Stimulated activated CD4-positive, alpha-beta T cell treated with anti-CD3 and anti-CD28 coated beads, Interleukin-1b, Interleukin-23, amount 100 ng/mL, for 48 hours (primary cell): ENCODE measurements around the gene LECT2.

Source experiments
- DNase-seq: peaks from one replicate; pipeline ENCODE4 v3.0.0-alpha.2; 2020

The LECT2 gene

DNA sequence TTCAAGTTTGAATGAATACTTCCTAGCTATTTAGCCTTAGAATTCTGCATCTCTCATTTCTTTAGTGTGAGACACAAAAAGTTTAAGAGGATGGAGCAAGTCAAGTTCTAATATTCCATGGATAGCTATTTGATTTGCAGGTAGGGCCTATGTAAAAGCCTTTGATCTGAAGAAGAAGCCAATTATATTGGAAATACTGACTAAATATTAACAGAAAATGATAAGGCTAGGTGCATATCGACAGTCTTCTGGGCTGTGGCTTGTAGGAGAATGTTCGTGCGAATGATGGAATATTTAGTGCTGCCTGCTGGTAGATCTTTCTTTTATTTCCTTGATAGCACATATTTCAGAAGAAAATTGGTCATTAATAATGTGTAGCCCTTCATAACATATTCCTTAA lies at the start of gene LECT2:
Gene LECT2 (minus strand): TSS at position 85 of the 400 bp plus-strand sequence. CDS start 150 bp downstream, outside the sequence.
- no peak for DNase-seq

DNA sequence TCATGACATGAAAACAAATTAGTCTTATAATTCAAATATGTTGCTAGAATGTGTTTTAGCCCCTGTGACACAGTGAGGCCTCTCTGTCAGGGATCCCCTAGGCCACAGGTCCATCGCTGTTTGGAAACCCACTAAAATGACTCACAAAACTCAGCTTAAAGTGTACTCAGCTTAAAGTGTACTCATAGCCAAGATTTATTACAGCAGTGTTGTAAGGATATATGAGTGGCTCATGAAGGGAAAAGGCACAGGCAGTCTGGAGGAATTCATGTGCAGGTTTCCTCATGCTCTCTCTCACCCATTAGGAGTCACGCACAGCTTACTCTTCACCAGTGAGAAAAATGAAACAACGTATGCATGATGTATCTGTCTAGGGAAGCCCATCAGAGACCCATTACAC lies 49.7 kb upstream of the LECT2 start:
- no peak for DNase-seq

DNA sequence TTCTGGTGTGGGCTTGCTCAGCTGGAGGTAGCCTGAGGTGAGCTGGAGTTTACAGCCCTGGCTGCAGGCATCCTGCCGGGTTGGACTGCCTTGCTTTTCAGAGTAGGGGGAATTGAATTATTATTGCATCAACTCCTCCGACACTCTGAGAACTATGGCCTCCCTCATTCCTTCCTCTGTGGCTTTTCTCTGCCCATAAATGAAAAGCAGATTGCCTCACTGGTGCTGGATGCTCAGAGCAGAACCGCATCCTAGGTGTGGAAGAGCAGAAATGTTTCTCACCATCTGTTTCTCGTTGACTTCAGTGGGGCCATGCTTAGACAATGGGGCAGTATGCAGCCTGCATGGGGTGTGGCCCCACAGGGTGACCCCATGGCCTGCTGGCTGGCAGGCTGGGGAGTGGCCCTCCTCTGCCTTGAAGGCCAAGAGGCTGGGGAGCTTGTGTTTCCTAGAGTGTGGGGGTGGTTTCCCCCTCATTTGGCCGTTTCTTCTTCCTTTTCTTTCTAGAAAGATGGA lies 46.7 kb upstream of the LECT2 start:
- no peak for DNase-seq

DNA sequence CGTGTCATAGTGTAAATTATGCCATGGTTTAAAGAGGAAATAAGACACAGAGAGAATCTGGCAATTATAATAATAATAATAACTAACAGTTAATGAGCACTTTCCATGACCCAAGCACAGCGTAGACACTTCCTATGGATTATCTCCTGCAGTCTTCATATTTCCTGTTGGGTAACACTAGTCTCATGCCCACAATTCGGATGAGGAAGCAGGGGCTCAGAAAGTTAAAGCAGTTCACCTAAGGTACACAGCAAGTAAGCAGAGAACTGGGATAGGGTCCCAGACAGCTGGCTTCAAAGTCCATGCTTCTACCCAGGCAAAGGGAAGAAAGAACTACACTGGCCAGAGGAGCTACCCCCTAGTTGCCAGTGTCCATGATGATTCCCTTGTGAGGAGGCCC lies 46.1 kb upstream of the LECT2 start:
- DNase-seq: no peak

DNA sequence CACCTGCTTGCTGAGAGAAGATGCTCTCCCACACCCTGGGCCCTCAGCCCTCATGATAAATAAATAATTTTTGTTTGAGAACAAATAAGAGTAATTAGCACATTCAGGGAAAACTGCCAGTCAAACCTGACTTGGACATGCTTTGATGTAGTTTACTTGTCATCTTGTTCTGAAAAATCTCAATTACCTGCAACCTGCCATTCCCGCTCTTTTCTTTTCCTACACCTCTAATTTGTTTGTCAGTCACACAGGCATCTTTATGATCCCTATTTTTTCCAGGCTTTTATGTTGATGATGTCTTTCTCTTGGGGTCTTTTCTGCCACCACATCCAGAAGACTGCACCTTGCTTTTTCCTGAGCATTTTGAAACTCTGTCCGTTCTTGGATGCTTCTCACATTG lies 45.4 kb upstream of the LECT2 start:
- DNase-seq: no peak

DNA sequence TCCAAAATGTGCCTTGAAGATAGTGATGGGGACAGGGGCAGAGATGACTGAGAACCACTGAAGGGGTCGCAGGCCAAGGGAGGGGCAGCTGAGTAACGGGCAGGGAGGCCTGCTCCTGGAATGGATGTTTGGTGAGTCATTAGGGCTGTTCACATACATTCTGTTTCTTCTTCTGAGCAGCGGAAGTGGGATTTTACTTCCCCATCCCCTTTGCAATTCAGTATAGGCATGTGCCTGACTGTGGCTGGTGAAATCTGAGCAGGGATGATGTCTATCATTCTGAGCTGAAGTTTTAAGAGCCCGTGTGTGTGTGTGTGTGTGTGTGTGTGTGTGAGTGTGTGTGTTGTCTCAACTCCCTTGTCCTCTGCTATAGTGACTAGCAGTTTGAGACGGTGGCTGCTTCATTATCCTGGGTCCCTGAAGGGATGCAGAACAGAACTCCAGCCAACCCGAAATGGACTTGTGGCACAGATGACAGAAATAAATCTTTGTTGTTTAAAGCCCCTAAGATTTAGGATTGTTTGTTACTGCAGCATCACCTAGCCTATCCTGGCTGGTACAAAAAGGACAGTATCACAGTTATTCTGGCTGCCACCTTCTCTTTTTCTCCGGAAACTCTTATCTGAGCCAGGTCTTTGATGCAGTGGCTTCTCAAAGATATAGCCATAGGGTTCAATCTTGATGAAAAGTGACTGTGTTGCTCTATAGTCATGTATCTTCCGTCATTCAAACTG lies 44.8 kb upstream of the LECT2 start:
- no peak for DNase-seq

DNA sequence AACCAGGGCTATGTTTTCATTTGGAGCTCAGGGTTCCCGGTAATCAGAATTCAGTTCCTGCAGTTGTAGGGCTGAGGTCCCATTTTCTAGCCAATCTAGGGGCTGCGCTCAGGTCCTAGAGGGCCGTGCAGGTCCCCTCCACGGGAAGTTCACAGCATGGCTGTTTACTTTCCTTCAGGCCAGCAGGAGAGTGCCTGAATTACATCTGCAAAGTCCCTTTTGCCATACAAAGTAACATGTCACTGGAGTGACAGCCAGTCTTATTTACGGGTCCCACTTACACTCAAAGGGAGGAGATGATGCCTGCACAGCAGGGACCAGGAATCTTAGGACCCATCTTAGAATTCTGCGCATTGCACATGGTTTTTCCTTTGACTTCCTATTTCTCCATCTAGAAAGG lies 44.1 kb upstream of the LECT2 start:
- no peak for DNase-seq

DNA sequence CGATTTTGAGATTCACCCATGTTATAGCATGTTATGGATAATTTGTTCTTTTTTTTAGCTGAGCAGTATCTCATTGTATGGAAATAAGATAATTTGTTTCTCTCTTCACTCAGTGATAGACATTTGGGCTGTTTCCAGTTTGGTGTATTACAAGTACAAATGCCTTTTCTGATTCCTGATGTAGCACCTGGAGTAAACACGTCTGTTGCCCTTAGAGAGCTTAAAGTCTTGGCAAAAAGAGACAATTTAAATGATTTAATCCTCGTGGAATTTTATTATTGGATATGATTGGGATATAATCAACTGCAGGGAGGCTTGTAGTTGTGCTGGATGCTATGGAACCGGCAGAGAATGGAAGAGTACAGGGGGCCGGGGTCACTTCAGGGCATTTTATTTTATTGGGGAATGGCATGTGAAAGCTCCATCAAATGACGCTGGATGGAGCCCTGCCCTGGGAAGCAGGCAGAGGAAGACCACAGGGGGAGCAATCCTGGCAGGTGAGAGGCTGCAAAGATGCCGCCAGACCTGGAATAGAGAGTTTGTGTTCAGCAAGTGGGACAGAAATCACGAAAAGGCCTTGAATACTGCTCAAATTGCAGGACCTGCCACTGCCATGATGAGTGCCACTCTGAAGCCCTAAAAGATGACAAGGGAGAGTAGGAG lies 43.0 kb upstream of the LECT2 start:
- DNase-seq: no peak

DNA sequence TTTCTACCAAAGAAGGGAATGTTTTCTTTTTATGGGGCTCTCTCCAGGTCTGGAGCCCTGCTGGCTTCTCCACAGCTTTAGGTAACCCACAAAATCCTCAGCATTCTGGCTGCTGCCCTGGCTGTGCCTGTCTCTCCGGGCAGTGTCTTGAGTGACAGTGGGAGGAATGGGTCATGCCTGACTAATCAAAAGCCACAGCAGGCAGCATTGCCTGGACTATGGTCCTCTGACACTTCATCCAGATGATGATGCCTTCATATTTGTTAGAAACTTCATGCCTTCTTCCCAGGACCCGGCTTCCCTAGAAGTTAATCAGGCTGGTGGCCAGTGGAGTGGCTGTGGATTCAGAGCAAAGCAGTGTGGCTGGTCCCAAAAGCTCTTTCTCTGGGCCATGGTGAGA lies 41.8 kb upstream of the LECT2 start:
- no peak for DNase-seq

DNA sequence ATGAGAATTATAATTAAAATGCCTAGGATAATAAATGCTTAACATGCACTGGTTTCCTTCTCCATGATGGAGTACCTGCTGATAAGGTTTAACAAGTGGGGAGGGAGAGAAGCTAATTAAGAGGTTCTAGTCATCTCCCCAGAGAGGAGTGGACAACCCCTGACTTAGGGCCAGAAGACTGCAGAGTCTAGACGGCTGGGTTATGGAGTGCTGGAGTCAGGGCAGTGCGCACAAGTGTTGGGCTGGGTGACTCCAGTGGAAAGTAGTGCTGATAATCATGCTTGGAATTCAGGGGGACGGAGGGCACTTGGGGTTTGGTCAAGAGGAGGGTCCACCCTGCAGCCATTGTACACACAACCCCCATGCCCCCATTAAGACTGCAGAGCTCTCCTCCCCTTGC lies 41.2 kb upstream of the LECT2 start:
- DNase-seq: no peak

DNA sequence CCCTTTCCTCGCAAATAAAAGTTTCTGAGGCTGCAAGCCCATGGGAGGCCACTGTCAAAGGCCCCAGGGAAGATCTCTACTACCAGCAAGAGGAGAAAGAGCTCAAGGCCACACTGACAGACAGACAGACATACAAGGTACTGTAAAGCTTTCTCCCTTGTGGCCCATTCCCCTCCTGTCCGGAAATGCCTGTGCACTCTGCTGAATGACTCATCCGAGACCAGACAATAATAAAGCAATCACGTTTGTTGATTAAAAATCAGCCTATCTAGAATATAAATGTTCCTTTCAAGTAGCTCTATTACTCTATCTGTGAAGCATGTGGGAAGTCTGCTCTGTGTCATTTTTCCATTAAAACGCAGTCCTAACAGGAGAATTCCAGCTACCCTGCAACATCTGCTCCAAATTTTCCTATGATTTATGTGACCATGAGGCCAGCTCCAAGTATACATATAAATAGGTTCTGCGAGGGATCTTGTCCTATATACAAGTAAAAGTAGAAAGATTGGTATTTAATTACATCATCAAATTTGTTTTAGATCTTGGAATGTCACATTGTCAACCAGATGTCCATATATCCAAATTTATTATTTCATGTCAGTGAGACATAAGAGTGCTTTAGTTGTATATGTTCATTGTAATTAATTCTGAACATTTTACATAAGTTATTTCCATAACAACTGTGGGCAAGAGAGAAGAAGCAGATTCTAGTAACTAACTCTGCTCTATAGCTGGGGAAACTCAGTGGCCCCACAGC lies 39.3 kb upstream of the LECT2 start:
- DNase-seq: no peak

DNA sequence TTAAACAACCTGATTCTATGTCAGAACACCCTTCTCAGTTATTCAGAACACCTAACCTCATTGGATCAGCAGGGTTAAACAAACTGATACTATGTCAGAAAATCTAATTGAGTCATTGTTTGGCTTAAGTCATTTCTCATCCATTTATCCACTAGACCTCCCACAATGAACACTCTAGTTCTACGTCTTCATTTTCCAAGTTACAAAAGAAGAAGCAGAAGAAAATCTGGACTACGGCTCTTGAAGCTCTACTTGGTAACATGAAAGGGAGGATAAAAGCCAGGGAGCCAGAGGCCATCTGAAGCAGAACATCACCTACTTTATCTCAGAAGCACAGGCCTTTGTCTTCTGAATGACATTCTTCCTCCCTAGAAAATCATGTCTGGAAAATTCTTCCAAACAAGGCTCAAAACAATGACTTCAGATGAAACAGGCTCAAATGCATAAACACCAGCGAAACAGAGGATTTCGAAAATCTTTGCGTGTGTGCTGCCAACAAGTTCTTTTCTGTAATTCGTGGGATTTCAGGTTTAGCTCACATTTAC lies 38.6 kb upstream of the LECT2 start:
- DNase-seq: no peak

DNA sequence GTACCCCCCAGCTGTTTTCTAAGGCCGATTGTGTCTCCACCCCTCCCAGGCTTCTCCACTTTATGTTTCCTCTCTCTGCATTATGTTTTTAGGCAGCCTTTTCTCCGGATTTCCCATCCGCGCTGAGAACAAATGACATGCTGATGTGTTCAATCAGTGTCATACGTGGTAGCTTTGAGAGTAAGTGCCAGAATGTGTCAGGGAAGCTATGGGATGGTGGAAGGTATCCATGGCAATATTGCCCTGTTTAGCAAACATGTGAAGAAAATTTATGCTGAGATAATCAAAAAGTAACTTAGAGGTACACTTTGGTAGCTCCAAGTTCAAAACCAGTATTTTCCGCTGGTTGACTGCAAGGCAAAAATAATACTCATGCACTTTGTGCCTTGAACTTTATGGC lies 36.6 kb upstream of the LECT2 start:
- DNase-seq: no peak

DNA sequence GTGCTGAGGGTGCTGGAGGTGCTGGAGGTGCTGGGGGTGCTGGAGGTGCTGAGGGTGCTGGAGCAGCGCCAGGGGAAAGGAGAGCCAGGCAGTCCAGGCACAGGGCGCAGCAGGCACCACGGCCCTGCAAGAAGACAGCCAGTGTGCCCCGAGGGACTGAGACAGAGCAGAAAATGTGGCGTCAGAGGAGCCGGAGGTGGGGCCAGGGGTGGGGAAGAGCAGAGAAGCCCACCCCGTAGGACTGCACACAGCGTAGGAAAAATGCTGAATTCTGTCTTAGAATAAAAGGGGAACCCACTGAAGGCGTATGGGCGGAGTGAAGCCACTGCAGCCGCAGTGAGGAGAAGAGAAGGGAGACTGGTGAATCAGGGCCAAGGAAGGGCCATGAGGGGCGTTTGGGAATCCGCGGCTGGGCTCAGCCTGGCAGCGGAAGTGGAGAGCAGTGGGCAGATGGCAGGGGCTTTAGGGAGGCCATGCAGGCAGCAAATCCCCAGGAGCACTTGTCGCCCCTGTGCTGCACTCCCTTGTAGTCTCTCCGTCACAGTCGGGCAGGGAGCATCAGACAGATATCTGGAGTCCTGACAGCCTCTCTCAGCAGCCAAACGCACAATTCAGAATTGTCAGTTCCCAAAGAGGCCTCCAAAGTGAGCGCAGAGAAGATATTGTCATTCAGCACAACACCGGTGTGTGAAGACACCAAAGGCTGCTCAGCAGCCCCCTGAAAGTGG lies 35.9 kb upstream of the LECT2 start:
- DNase-seq: no peak

DNA sequence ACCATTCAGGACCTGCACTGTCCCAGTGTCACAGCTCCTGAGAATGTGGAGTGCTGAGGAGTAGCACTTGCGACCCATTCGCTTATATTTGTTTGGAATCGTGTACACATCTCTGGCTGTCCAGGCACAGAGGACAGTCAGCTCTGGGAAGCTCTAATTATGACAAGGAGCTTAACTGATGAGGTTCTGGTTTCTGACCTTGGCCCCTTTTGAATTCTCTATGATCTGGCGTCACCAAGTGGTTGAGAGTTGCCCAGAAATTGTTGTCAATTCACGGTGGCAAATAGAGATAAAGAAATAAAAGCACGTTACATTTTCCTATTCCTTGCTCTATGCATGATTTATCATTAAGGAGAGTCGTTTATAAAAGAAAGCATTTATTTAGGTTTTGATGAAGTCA lies 34.9 kb upstream of the LECT2 start:
- DNase-seq: no peak

DNA sequence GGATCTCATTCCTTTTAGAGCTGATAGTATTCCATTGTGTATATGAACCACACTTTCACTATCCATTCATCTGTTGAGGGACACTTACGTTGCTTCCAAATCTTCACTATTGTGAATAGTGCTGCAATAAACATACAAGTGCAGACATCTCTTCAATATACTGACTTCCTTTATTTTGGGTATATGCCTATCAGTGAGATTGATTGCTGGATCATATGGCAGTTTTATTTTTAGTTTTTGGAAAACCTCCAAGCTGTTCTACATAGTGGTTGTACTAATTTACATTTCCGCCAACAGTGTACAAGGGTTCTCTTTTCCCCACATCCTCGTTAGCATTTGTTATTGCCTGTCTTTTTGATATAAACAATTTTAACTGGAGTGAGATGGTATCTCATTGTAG lies 33.8 kb upstream of the LECT2 start:
- DNase-seq: no peak

DNA sequence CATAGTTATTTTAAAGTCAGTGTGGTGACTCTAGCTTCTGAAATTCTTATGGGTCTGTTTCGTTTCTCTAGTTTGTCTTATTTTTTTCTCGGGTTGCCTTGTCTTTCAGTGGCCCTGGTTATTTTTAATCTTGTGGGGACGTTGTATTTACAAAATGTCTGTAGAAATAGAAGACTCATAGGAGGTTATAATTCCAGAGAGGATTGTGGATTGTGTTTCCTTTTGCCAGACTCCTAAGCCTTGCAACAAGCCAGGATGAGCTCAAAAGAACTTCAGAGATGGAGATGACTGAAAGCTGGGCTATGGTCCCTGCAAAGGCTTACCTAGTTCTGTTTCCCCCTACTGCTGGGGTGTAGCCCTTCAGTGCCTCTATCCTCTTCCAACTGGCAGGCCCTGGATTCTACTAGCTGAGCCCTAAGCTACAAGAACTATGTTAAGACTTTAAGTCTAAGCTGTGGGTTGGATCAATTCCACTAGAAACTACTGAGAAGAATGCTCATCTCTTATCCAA lies 32.2 kb upstream of the LECT2 start:
- DNase-seq: no peak

DNA sequence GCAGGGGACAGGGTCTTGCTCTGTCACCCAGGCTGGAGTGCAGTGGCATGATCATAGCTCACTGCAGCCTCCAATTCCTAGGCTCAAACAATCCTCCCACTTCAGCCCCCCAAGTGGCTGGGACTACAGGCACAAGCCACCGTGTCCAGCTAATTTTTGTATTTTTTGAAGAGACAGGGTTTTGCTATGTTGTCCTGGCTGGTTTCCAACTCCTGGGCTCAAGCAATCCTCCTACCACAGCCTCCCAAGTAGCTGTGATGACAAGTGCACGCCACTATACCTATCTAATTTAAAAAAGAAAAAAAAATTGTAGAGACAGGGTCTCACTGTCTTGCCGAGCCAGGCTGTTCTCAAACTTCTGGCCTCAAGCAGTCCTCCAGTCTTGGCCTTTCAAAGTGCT lies 31.6 kb upstream of the LECT2 start:
- DNase-seq: no peak

DNA sequence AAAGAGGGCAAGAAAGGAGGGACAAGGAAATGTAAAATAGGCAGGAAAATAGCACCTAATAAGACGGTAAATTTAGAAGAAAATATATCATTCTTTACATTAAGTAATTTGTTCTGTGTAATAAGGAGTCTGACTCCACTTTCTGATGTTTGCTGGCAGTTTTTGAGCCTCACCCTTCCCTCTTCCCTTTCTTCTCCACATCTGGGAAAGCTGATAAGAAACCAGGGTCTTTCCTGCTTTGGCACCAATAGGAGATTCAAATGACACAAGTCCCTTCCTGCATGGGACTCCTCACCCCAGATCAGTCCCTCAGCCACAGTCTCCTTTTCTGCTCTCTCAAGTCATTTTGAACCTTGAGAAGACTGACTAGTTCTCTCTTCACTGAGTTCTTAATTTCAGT lies 31.2 kb upstream of the LECT2 start:
- DNase-seq: no peak

DNA sequence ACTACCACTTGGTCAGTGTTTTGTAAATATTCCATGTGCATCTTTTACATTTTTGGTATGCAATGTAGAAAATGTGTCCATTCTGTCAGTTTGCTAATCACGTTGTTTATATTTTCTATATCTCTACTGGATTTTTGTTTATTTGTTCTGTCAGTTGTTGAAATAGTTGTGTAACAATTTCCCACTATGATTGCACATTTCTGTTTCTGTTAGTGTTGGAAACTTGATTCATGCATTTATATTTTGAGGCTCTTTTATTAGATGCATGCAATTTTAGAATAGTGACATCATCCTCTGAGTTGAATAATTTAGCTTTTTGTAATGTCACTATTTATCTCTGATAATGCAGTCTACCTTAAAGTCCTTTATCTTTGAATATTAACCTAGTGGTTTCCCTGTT lies 25.8 kb upstream of the LECT2 start:
- no peak for DNase-seq

DNA sequence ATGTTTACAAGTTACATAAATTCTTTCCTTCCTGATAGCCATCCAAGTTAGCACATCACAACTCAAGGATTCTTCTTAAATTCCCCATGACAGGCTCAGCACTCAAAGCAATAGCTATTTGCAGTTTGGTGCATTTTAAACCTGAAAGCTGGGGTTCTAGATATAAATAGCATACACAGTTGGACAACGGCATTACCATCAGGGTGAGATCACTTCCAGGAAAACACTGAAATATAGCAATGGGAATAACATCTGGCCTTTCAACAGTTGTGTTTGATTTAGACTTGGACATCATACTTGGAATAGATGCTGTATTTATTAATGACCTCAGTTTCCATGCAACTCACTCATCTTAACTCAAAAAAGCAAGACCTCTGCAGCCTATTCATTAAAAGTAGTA lies 24.7 kb upstream of the LECT2 start:
- DNase-seq: no peak

DNA sequence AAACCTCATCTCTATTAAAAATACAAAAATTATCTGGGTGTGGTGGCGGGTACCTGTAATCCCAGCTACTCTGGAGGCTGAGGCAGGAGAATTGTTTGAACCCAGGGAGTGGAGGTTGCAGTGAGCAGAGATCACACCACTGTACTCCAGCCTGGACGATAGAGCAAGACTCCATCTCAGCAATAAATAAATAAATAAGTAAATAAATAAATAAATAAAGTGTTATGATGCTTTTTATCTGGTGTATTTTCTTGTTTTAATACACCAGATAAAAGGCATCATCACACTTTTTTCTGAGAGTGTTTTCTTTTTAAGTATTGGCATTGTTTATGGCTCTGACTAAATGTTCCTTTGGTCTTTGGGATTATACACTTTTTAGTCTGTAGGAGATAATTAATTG lies 24.2 kb upstream of the LECT2 start:
- DNase-seq: no peak

DNA sequence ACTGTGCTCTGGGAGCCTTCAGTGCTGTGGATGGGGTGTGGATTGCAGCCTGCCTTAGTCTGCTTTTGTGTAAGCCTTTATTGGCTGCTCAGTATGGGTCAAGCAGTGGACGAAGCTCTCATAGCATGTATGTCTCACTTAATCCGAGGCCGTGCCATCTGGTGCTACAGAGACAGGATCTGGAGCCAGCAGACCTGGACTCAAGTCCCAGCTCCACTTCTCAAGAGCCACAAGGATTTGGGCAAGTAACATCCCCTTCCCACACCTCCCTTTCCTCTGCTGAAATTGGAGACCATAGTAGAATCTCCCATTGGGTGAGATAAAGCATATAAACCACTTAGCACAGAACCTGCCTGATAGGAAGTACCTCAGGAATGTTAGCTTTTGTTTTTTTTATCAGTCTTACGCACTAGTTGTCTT lies 23.4 kb upstream of the LECT2 start:
- DNase-seq: no peak
